Keratinocyte (primary cell): Measurements from ENCODE around the gene ULK2. TPM values are rescaled to one million over a fixed set of nuclear protein-coding genes. Genes with fewer than 3 reads are reported as not detected.

Experiments used
- DNase-seq: peaks from one replicate; pipeline ENCODE4 v3.0.0-alpha.2; 2011; ENCODE audit warnings: low read depth, missing footprints, low spot score
- FAIRE-seq: peaks from 2 replicates; lab custom pipeline; 2011; peaks lifted over from hg19 to GRCh38; lab: Jason Lieb, UNC
- H2AFZ ChIP-seq: 2 replicates; pipeline ENCODE4 v1.6.0; 2012; ENCODE audit warnings: low read length, control low read depth, inconsistent platforms; ENCODE audit not compliant: control insufficient read depth
- H3K27ac ChIP-seq: 2 replicates; pipeline ENCODE4 v1.5.1; 2011; ENCODE audit warnings: low read length; ENCODE audit not compliant: control insufficient read depth, insufficient read depth
- H3K27me3 ChIP-seq: 3 replicates; pipeline ENCODE4 v1.6.0; 2011; ENCODE audit warnings: low read length; ENCODE audit not compliant: control insufficient read depth, insufficient read depth; ENCODE audit errors: extremely low read depth
- H3K36me3 ChIP-seq, 2 experiments: 2 replicates in 1 of 2; 3 replicates in 1 of 2; pipeline ENCODE4 v1.5.1; 2011; ENCODE audit warnings: low read length in 2 of 2, mild to moderate bottlenecking in 1 of 2; ENCODE audit not compliant: control insufficient read depth in 2 of 2, insufficient read depth in 2 of 2; ENCODE audit errors: extremely low read depth in 1 of 2
- H3K4me1 ChIP-seq: 3 replicates; pipeline ENCODE4 v1.5.1; 2011; ENCODE audit warnings: low read length; ENCODE audit not compliant: control insufficient read depth, insufficient read depth; ENCODE audit errors: extremely low read depth
- H3K4me2 ChIP-seq: 3 replicates; pipeline ENCODE4 v1.6.0; 2011; ENCODE audit warnings: low read depth, low read length; ENCODE audit not compliant: control insufficient read depth, insufficient read depth; ENCODE audit errors: extremely low read depth
- H3K4me3 ChIP-seq, 3 experiments: fragments of 200-600 bp in 1 of 3; sonication (generic) in 1 of 3; 2 replicates in 2 of 3; 3 replicates in 1 of 3; pipeline ENCODE4 v1.5.1; 2011 to 2016; ENCODE audit warnings: low read length in 3 of 3, mild to moderate bottlenecking in 3 of 3, control low read depth in 2 of 3, inconsistent platforms in 1 of 3, low read depth in 1 of 3, mixed read lengths in 1 of 3, mixed run types in 1 of 3, moderate library complexity in 1 of 3; ENCODE audit not compliant: control insufficient read depth in 2 of 3, insufficient read depth in 2 of 3; ENCODE audit errors: extremely low read depth in 1 of 3
- H3K79me2 ChIP-seq: 2 replicates; pipeline ENCODE4 v1.6.0; 2012; ENCODE audit warnings: low read length; ENCODE audit not compliant: control insufficient read depth, insufficient read depth
- H3K9ac ChIP-seq: 3 replicates; pipeline ENCODE4 v1.6.0; 2011; ENCODE audit warnings: low read length; ENCODE audit not compliant: control insufficient read depth, insufficient read depth; ENCODE audit errors: extremely low read depth
- H3K9me1 ChIP-seq: 3 replicates; pipeline ENCODE4 v1.6.0; 2011; ENCODE audit warnings: low read length; ENCODE audit not compliant: control insufficient read depth, insufficient read depth; ENCODE audit errors: extremely low read depth
- H3K9me3 ChIP-seq: 2 replicates; pipeline ENCODE4 v1.5.1; 2012; ENCODE audit warnings: low read depth, low read length; ENCODE audit not compliant: control insufficient read depth
- H4K20me1 ChIP-seq: 3 replicates; pipeline ENCODE4 v1.6.0; 2011; ENCODE audit warnings: low read length; ENCODE audit not compliant: control insufficient read depth, insufficient read depth; ENCODE audit errors: extremely low read depth
- CTCF ChIP-seq, 3 experiments: IDR thresholded peaks in 1 of 3; conservative IDR thresholded peaks in 1 of 3; optimal IDR thresholded peaks in 1 of 3; 2 replicates in 2 of 3; 3 replicates in 1 of 3; pipeline versions ENCODE3 to v1.5.1; 2011; ENCODE audit warnings: low read length in 3 of 3, mild to moderate bottlenecking in 3 of 3, moderate library complexity in 2 of 3, control low read depth in 1 of 3, inconsistent platforms in 1 of 3; ENCODE audit not compliant: insufficient read depth in 2 of 3; ENCODE audit errors: extremely low read depth in 1 of 3
- EZH2 ChIP-seq: IDR thresholded peaks from one replicate; pipeline ENCODE4 v1.6.1; 2012; ENCODE audit warnings: inconsistent platforms, mild to moderate bottlenecking, low read length, moderate library complexity
- dilution Hi-C: fragments of 300-500 bp; cut with MboI; formaldehyde crosslinking; loops from one replicate; pipeline ENCODE4 v1.7.0; 2020; ENCODE audit warnings: low sequenced_read_pairs; ENCODE audit not compliant: extremely low pct_ligation_motif_present
- polyA plus RNA-seq, 5 experiments: library from polyadenylated mRNA; depleted of rRNA in 3 of 5; stranded (reverse) in 3 of 5; stranded (forward) in 1 of 5; unstranded in 1 of 5; fragments of >200 nt; gene quantifications; 1 replicate in 1 of 5; 2 replicates in 3 of 5; 3 replicates in 1 of 5; pipeline versions ENCODE4 v1.2.1 to v1.2.3, GENCODE V29; 2011 to 2012; ENCODE audit warnings: missing spikeins in 2 of 5, low read depth in 1 of 5, low replicate concordance in 1 of 5

The ULK2 gene
- polyA plus RNA-seq, 1 donor (not counting 4 experiments of a cell fraction or from before 2014, with no cell fraction given), result 22.1 TPM

- no peak for FAIRE-seq
- no peak overlapping the region for H2AFZ ChIP-seq
- no peaks in the 10 kb centered on the region for H3K27me3 ChIP-seq
- H3K79me2 ChIP-seq, result no peaks in the 10 kb centered on the region
- no peaks in the 10 kb centered on the region for H3K9me3 ChIP-seq
- H4K20me1 ChIP-seq, result no peaks in the 10 kb centered on the region
- no peaks in the 10 kb centered on the region for H3K9me1 ChIP-seq
- no peak for TF ChIP-seq EZH2
- no peak for TF ChIP-seq CTCF (optimal IDR thresholded peaks at IDR 0.05 in 1 of 3, IDR thresholded peaks at IDR 0.05 in 1 of 3, conservative IDR thresholded peaks at IDR 0.05 in 1 of 3; ENCODE audit: extremely low read depth in 1 of 3, insufficient read depth in 2 of 3, low read length in 3 of 3)
- no peaks in the 10 kb centered on the region for H3K4me1 ChIP-seq
- no peaks in the 10 kb centered on the region for H3K36me3 ChIP-seq
- H3K4me2 ChIP-seq, result no peak overlapping the region
- no peak for DNase-seq
- H3K9ac ChIP-seq, result no peak overlapping the region
- dilution Hi-C loops, result no loop called here
- no peak overlapping the region for H3K4me3 ChIP-seq
- no peak overlapping the region for H3K27ac ChIP-seq
Measured at GRCh38 chr17:19738757-19739156, 129.0 kb downstream of the ULK2 start.

GRCh38 chr17:19738073-19738449, 129.7 kb downstream of the ULK2 start:
- H4K20me1 ChIP-seq, result no peaks in the 10 kb centered on the region
- no peak overlapping the region for H3K4me3 ChIP-seq
- H3K9me1 ChIP-seq, result no peaks in the 10 kb centered on the region
- no peaks in the 10 kb centered on the region for H3K4me1 ChIP-seq
- H3K27me3 ChIP-seq, result no peaks in the 10 kb centered on the region
- no peak overlapping the region for H3K4me2 ChIP-seq
- H3K27ac ChIP-seq, result no peak overlapping the region
- H3K9ac ChIP-seq, result no peak overlapping the region
- H3K36me3 ChIP-seq, result no peaks in the 10 kb centered on the region
- H3K79me2 ChIP-seq, result no peaks in the 10 kb centered on the region
- TF ChIP-seq CTCF (optimal IDR thresholded peaks at IDR 0.05 in 1 of 3, IDR thresholded peaks at IDR 0.05 in 1 of 3, conservative IDR thresholded peaks at IDR 0.05 in 1 of 3; ENCODE audit: extremely low read depth in 1 of 3, insufficient read depth in 2 of 3, low read length in 3 of 3) (no peak), EZH2 (no peak)
- H3K9me3 ChIP-seq, result no peaks in the 10 kb centered on the region
- dilution Hi-C loops, result no loop called here
- H2AFZ ChIP-seq, result no peak overlapping the region
- no peak for FAIRE-seq
- no peak for DNase-seq
